ENCODE data around the gene NOS1AP.

The NOS1AP gene

DNA sequence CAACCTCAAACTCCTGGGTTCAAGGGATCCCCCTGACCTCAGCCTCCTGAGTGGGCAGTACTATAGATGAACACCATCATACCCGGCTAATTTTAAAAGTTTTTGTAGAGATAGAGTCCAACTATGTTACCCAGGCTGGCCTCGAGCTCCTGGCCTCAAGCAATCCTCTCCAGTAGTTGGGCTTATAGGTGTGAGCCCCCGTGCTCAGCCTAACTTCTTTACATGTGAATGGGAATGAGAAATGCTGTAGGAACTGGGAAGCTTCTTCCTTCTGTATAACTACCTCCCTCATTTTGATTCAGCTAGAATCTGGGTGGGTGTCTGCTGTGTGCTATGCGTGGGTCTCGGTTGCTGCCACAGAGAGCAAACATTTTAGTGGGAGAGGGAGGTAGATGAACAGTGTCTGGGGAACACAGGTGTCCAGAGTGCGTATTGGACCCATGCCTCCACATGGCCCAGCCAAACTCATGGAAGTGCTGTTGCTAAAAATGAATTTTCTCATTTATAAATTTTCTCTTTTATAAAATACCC, 150.6 kb downstream of the NOS1AP start:
- DNase-seq (ENCODE audit: low spot score), result no peak

DNA sequence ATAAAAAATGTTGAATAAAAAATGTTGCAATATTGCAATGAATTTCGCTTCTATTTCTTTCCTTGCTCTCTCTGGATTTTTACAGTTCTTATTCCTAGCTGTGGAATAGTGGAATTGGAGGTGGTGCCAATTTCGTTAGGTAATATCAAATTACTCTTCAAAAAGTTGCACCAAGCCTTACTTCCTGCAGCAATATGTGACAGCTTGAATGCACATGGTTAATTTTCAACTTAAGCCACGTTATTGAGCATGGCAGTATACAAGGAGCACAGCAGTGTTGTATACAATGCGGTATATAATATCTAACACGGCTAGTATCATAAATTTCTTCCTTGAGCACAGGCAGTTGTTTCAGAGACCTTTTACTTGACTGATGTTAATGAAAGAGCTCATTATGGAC, 152.5 kb downstream of the NOS1AP start:
- no peak for DNase-seq (ENCODE audit: low spot score)

DNA sequence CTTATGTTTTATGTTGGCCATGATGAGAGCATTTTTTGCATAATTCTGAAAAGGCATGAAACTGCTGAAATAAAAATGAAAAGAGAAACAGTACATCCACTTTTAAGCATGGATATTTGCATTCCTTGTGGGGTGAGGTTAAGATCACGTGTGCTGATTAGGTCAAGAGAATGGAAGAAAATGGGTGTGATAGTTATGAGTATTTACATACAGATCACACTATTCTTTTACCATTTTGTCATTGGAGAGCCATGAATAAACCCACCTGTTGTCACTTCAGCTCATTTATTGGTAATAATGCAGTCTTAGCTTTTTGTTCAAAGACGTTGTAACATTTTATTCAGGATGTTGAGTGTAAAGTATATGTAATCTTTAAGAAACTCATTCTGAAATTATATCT, 153.2 kb downstream of the NOS1AP start:
- no peak for DNase-seq (ENCODE audit: low spot score)

- no peak for DNase-seq (ENCODE audit: low spot score)
Measured at GRCh38 chr1:162223488-162223887, 154.0 kb downstream of the NOS1AP start.

- DNase-seq (ENCODE audit: low spot score), result no peak
Measured at GRCh38 chr1:162224267-162224666, 154.8 kb downstream of the NOS1AP start.

DNA sequence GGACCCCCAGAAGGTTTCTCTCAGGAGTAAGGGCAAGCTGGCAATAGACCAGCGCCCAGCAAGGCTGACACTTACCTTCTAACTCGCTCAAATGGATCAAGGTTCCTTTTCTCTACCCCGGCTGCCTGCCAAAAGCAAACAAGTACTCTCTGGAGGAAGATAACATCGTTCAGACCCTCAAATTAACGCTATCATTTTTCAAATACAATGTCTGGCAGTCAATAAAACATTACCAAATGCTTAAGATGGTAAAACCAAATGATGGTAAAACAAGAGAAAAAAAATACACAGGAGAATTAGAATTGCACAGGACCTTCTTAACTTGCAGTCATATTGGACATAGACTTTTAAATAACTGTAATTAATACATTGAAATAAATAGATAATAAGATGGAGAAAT, 159.1 kb downstream of the NOS1AP start:
- DNase-seq (ENCODE audit: low spot score), result no peak

DNA sequence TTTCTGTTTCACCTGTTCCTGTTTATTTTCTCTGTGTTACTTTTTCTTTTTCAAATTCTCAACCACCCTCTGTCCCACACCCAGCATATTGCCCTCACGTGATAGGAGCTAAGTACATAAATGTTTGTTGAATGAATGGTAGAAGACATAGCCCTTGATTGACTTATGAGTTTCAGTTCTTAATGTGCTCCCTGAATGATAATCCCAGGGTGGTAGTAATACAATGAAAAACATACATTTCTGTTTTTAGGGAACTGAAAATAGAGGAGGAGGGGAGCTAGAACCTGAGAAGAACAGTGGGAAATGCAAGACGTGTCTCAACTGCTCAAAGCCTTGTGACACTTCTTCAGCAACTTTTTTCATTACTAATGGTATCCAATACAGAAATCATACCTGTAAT, 160.1 kb downstream of the NOS1AP start:
- DNase-seq (ENCODE audit: low spot score), result no peak

DNA sequence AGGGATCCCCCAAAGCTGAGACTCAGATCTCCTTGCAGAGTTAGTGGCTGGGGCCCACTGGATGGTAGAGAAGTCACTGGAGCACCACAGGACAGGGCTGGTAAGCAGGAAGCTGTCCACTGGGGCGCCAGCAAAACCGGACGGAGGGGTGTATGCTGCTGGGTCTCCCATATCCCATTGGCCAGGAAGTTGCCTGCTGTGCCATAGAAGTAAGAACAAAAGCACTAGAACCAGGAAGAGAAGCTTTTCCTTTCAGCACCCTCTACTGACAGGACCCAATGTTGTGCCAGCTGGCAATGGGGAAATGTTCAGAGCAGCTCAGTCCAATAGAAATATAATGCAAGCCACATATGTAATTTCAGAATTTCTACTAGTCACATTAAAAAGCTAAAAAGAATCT, 160.6 kb downstream of the NOS1AP start:
- DNase-seq (ENCODE audit: low spot score), result no peak

DNA sequence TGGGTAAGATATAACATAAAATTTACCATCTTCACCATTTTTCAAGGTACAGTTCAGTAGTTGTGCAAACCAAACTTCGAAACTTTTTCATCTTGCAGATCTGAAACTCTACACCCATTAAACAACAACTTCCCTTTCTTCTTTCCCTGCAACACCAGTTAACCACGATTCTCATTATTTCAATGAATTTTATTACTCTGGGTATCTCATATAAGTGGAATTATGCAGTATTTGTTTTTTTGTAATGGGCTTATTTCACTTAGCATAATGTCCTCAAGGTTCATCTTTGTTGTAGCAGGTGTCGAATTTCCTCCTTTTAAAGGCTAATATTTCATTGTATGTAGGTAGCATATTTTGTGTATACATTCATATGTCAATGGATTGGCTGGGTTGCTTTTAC, 161.0 kb downstream of the NOS1AP start:
- DNase-seq (ENCODE audit: low spot score), result no peak

DNA sequence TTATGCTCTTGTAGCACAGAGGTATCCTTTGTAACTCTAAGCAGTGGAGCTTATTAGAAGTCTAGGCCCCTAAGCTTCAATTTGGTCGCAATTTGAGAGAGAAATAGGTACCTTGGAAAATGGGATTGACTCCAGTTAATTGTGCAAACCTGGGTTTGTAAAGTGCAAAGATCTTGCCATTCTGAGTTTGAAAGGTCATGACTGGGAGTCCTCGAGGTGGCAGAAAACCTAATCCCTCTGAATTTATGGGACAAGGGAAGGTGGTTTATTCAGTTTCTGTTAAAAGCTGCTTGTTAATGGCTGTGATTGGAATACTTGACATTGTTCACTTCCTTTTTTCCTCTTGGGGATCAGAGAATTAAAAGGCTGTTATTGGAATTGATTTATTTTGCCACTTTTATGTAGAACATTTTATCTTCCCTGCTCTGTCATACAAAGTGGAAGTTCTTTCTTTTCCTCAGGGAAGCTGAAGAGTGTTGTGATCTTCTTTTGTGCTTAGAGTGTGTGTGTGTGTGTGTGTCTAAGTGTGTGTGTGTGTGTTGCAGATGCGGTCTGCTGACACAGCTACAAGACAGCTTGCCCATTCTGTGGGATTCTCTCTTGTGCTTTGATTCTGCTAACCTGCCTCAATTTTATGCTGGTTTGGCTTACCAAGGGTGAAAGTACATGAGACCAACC, 162.7 kb downstream of the NOS1AP start:
- no peak for DNase-seq (ENCODE audit: low spot score)

GRCh38 chr1:162233066-162233465, 163.6 kb downstream of the NOS1AP start:
- no peak for DNase-seq (ENCODE audit: low spot score)

DNA sequence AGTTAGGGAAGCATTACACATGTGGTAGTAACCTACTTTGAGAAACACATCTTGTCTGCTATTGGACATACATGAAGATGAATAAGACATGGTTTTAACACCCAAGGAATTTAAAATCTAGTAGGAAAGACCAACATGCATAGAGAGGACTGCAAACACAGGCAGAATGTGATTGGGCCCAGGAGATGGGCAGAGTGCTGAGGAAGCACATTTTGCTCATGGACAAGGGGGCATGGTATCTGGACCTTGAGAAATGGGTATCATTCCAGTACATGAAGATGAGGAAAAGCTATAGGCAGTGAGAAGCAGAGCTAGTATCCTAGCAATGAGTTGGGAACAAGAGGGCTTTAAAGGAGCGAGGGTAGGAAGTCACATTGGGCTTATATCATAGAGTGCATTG, 164.4 kb downstream of the NOS1AP start:
- DNase-seq (ENCODE audit: low spot score), result no peak

DNA sequence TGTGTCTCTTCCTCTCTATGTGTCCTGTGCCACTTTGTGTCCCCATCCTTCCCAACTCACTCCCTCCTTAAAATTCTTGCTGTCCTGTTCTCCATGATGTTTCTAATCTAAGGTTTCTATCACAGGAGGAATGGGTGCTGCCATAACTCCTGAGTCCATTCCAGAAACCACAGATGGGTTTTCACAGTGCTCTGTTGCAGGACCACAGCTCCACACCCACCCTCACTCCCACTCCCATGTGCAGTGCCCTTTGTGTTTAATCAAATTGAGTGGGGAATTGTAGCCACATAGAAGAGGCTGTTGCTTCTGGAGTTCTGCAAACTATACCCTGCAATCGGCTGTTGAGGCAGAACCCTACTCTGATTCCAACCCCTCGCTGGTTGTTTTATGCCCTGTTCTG, 165.1 kb downstream of the NOS1AP start:
- no peak for DNase-seq (ENCODE audit: low spot score)

DNA sequence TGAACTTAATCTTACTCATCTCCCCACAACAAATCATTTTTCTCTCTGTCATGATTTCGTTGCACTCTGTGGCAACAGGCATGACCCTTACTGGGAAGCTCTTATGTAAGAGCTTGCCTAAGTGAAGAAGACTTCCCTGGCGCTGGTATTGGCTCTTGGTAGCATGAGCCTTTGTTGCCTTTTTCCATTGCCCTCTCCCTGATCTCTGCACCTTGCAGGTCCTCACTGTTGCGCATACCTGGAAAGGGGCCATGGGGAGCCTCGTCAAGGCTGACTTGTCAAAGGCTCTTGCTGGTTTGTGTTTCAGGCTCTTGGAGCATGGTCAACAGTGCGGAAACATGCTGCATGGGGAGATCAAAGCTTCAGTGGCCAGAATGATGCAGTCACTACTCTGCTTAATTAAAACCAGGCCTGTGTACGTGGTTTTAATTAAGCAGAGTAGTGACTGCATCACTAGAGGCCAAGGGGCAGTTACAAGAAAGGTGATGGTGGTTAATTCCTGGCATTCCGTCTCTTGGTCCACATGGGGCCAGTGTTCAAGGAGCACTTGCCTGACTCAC, 165.8 kb downstream of the NOS1AP start:
- peak; percentile 16 for DNase-seq (ENCODE audit: low spot score)

DNA sequence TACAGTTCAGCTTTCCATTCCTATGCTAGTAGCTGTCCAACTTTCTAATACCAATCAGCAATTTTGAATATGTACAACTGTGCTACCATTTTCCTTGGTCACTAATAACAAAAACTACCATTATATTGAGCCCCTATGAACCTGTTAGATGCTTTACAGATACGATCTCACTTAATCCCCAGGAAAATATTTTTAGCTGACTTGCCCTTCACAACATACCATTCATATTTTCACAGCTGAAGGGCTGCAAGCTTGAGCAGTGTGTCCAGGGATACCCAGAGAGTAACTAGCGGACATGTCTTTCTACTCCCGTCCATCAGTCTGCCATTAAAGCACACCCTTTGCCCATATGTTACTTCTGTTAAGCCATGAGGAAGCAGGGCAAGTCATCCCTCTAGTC, 166.7 kb downstream of the NOS1AP start:
- no peak for DNase-seq (ENCODE audit: low spot score)

DNA sequence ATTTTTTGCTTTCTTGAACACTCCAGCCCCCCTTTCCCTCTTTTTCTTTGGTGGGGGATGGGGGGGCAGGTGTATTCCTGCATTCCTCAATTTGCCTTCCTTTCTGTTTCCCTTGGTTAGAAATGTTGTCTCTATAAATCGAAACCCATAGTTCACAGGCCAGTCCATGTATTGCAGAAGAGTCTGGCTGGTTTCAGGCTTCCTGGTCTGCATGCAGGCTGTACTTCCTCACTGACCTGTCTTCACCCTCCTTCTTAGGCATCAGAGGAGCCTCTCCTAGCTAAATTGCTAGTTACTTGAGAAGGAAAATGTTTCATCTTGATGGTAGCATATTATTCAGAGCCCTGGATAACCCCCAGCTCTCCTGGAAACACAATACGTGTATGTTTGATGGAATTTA, 167.1 kb downstream of the NOS1AP start:
- DNase-seq (ENCODE audit: low spot score), result no peak

GRCh38 chr1:162240577-162240976, 171.1 kb downstream of the NOS1AP start:
- DNase-seq (ENCODE audit: low spot score), result no peak

GRCh38 chr1:162242804-162243203, 173.3 kb downstream of the NOS1AP start:
- DNase-seq (ENCODE audit: low spot score), result no peak

GRCh38 chr1:162248854-162249535, 179.5 kb downstream of the NOS1AP start:
- no peak for DNase-seq (ENCODE audit: low spot score)

GRCh38 chr1:162250004-162250730, 180.7 kb downstream of the NOS1AP start:
- DNase-seq (ENCODE audit: low spot score), result no peak

DNA sequence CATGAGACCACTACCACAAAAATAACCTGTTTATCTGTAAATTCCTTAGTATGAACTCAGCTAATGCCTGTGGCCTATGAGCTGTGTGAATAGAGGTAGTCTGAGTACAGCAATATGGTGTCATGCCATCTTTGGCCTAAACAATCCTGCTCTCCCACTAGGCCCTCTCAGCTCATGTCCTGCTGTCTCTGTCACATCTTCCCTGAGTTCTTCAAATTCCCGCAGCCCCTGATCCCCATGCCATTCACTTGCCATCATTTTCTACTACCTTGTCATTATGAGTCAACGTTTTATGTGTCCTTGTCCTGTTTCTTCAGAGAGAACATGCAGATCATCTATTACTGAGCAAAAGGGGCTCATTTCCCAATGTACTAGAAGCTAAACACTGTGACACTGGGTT, 181.6 kb downstream of the NOS1AP start:
- DNase-seq (ENCODE audit: low spot score), result no peak

- DNase-seq (ENCODE audit: low spot score), result no peak
Measured at GRCh38 chr1:162252214-162252613, 182.7 kb downstream of the NOS1AP start.

GRCh38 chr1:162253790-162254189, 184.3 kb downstream of the NOS1AP start:
- no peak for DNase-seq (ENCODE audit: low spot score)
